D721Med (cell line): Measurements from ENCODE around the gene PREX1.

Experiments
- DNase-seq: peaks from one replicate; pipeline ENCODE4 v3.0.0; 2011; ENCODE audit warnings: low spot score; ENCODE audit not compliant: insufficient read length
- FAIRE-seq: peaks from 2 replicates; lab custom pipeline; 2011; peaks lifted over from hg19 to GRCh38; lab: Jason Lieb, UNC
- CTCF ChIP-seq: IDR thresholded peaks from 2 replicates; pipeline ENCODE4 v1.5.1; 2012; ENCODE audit warnings: mild to moderate bottlenecking, control low read depth; ENCODE audit not compliant: insufficient read depth; ENCODE audit errors: missing control alignments

The PREX1 gene

GRCh38 chr20:48620507-48621375, 207.1 kb downstream of the PREX1 start:
- DNase-seq (peak; percentile 82), FAIRE-seq (no peak)
- TF ChIP-seq CTCF, result peak; percentile 85

- no peak for TF ChIP-seq CTCF
- FAIRE-seq (no peak), DNase-seq (no peak)
Observed at GRCh38 chr20:48620154-48620506, 207.7 kb downstream of the PREX1 start.

- FAIRE-seq (no peak), DNase-seq (no peak)
- TF ChIP-seq CTCF, result no peak
Observed at GRCh38 chr20:48619126-48620101, 208.4 kb downstream of the PREX1 start.

GRCh38 chr20:48618631-48619030, 209.2 kb downstream of the PREX1 start:
- no peak for TF ChIP-seq CTCF
- FAIRE-seq (no peak), DNase-seq (no peak)

- no peak for TF ChIP-seq CTCF
- FAIRE-seq (no peak), DNase-seq (no peak)
Observed at GRCh38 chr20:48618052-48618451, 209.7 kb downstream of the PREX1 start.

GRCh38 chr20:48617481-48617880, 210.3 kb downstream of the PREX1 start:
- no peak for TF ChIP-seq CTCF
- FAIRE-seq, result no peak
- no peak for DNase-seq
